Stimulated activated CD4-positive, alpha-beta T cell treated with anti-CD3 and anti-CD28 coated beads, TNF-alpha, amount 100 ng/mL, for 48 hours (primary cell): ENCODE measurements around the gene TMPRSS11B.
"Not testable (repeated sequence)": the region's sequence is repeated elsewhere in the genome, so short reads cannot be mapped to it uniquely, and the experiment has no call there.

Experiments used
- DNase-seq, 3 donors: peaks; one replicate each; pipeline ENCODE4 v3.0.0-alpha.2; 2020; ENCODE audit warnings: low read depth in 3 of 3

TMPRSS11B gene

GRCh38 chr4:68218044-68218443, 27.4 kb downstream of the TMPRSS11B start:
- DNase-seq: no peak

DNA sequence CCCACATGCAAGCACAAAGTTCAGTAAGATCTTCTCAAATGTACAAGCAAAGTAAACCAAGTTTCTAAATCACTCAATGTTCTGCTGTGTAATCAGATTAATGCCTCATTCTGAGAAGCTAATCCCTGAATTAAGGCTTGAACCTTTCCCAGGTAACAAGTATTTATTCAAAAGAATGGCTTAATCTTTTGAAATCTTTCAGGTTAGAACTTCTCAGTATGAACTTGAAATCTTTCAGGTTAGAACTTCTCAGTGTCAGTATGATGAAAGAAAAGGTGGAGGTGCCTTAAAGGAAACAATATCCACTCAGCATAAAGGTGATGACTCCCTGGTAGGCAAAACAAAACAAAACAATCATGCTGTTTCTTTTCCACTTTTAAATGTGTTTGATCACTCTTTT, 29.0 kb downstream of the TMPRSS11B start:
- no peak for DNase-seq

DNA sequence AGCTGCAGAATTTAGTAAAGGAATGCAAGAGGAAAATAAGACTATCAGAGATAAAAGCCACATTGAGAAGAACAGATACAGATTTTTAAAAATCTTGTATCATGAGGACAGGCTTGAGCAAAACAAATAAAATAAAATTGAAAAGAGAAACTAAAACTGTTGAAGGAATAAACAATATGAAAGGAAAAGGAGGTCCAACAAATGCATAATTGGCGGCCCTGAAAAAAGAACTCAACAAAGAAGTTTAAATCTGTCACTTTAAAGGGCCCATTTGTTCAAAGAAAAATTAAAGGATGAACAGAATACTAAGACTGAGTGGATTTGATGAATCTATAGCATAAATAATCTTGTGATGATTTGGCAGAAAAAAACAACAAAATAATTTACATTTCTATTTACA, 36.5 kb downstream of the TMPRSS11B start:
- DNase-seq: no peak

- not testable (repeated sequence) for DNase-seq
Measured at GRCh38 chr4:68194305-68194704, 51.2 kb downstream of the TMPRSS11B start.

DNA sequence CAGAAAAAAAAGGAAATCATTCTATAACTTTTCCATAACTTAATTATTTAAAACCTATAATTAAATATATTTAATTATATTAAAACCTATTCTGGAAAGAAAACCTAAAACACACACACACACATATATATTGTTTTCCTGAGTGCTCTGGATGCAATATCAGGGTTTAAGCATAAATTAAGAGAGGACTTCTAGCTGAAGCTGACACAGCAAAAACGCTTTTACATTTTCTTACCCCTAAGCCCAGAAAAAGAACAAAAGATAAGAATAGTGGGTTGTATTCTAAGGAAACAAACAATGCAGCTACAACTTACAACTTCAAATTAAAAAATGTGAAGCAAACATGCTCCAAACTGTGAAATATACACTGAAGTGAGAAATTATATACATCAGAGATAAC, 52.3 kb downstream of the TMPRSS11B start:
- DNase-seq: no peak

GRCh38 chr4:68187145-68187544, 58.3 kb downstream of the TMPRSS11B start:
- DNase-seq: no peak

DNA sequence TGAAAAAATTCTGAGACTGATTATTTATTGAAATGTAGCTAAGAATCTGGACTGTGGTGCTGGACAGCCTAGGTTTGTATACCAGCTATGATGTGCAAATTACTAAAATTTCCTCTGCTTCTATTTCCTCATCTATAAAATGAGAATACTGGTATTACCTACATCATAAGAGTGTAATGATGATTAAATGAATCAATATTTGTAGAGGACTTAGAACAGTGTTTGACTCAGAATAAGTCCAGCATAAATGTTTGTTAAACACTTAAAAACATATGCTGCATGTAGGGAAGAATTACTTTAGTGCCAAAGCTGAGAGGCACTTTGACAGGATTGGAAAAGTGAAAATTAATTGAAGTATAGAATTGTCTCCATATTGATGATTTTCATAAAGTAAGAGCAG, 60.6 kb downstream of the TMPRSS11B start:
- no peak for DNase-seq

- no peak for DNase-seq
Measured at GRCh38 chr4:68183417-68183816, 62.1 kb downstream of the TMPRSS11B start.

DNA sequence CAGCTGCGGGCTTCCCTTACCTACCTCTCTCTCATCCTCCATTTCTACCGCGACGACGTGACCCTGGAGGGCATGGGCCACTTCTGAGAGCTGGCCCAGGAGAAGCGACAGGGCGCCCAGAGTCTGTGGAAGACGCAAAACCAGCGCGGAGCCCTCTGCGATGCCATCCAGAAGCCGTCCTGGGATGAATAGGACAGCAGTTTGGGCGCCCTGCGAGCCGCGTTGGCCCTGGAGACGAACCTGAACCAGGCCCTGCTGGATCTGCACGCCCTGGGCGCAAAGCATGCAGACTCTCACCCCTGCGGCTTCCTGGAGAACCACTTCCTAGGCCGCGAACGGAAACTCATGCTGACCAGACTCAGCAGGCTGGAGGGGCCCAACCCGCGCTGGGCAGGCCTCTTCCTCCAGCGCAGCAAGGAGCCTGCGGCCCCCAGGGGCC, 63.1 kb downstream of the TMPRSS11B start:
- DNase-seq: no peak

DNA sequence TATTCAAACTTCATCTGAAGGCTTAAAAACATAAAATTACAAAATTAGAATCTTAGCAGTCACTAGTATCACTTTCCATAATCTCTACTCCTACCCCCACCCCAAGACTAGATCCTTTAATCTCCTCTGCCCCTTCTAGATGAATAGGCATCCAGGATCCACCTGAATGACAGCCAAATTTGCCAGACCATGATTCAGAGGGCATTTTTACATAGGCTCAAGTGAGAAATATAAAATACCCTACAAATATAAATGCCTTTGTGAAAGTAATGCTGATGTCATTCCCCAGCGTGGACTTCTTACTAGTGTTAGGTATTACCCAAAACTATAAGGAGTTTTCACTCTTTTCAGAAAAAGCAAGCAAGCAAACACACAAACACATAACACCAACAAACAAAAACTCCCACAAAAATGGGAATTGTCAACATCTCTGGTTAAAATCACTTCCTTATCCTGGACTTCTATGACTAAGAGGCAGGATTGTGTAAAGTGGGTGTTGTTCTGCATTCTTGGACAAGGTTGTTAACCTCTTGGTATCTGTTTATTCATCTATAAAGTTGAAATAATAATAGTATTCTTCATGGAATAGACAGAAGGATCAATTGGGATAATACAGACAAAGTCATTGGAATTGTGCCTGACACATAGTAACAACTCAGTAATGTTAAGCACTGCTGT, 64.5 kb downstream of the TMPRSS11B start:
- DNase-seq: no peak

GRCh38 chr4:68176904-68177303, 68.6 kb downstream of the TMPRSS11B start:
- no peak for DNase-seq
